B cell (primary cell): Measurements from ENCODE around the gene STMN3. TPM values are rescaled to one million over a fixed set of nuclear protein-coding genes. Genes with fewer than 3 reads are reported as not detected.

Source experiments
- ATAC-seq: fragments of 200-7000 bp; cut with Tn5 transposase; one replicate; pipeline ENCODE4 v1.10.0; 2021; ENCODE audit warnings: low read depth, mild to moderate bottlenecking, moderate number of reproducible peaks, moderate library complexity
- CTCF ChIA-PET: fragments of 350-600 bp; sonication (Branson Sonifier 250); formaldehyde crosslinking; loops from one replicate; lab custom pipeline; 2021; ENCODE audit warnings: antibody characterized with exemption, inconsistent platforms; lab: Charles Lee
- POLR2A ChIA-PET: fragments of 350-600 bp; sonication (Branson Sonifier 250); formaldehyde crosslinking; loops from one replicate; lab custom pipeline; 2021; ENCODE audit warnings: antibody characterized with exemption; lab: Charles Lee
- DNase-seq: peaks from one replicate; pipeline ENCODE4 v3.0.0; 2013
- H2AFZ ChIP-seq: 2 replicates; pipeline ENCODE4 v1.6.1; 2012; ENCODE audit warnings: mild to moderate bottlenecking, low read depth, low read length; ENCODE audit not compliant: insufficient read depth, poor library complexity, severe bottlenecking
- H3K27ac ChIP-seq, 2 donors: 1 replicate in 1 of 2; 2 replicates in 1 of 2; pipeline ENCODE4 v1.5.1; 2012 to 2013; ENCODE audit warnings: low read length in 2 of 2, mild to moderate bottlenecking in 2 of 2, moderate library complexity in 1 of 2
- H3K27me3 ChIP-seq, 4 experiments: fragments of 200-600 bp in 1 of 4; sonication (generic) in 1 of 4; replicated peaks in 1 of 4; 1 replicate in 2 of 4; 2 replicates in 2 of 4; pipeline versions ENCODE4 v1.6.1 to v1.7.0; 2013 to 2016; ENCODE audit warnings: low read length in 3 of 4, mild to moderate bottlenecking in 2 of 4, mixed read lengths in 1 of 4, moderate library complexity in 1 of 4; ENCODE audit not compliant: insufficient read depth in 4 of 4, control insufficient read depth in 3 of 4; ENCODE audit errors: control extremely low read depth in 1 of 4
- H3K36me3 ChIP-seq, 2 experiments: replicated peaks in 1 of 2; 1 replicate in 1 of 2; 2 replicates in 1 of 2; pipeline versions ENCODE4 v1.6.1 to v1.7.1; 2013; ENCODE audit warnings: low read length in 1 of 2; ENCODE audit not compliant: insufficient read depth in 2 of 2, control insufficient read depth in 1 of 2; ENCODE audit errors: control extremely low read depth in 1 of 2, extremely low read depth in 1 of 2
- H3K4me1 ChIP-seq, 2 donors: fragments of 200-600 bp in 1 of 2; sonication (generic) in 1 of 2; 1 replicate in 1 of 2; 2 replicates in 1 of 2; pipeline versions ENCODE4 v1.5.1 to v1.6.1; 2013 to 2017; ENCODE audit warnings: low read length in 2 of 2; ENCODE audit not compliant: control insufficient read depth in 2 of 2, insufficient read depth in 2 of 2
- H3K4me2 ChIP-seq: replicated peaks from 2 replicates; pipeline ENCODE3; 2012; ENCODE audit warnings: mild to moderate bottlenecking, low read depth, low read length; ENCODE audit not compliant: poor library complexity, severe bottlenecking
- H3K4me3 ChIP-seq, 5 experiments: fragments of 200-600 bp in 1 of 5; sonication (generic) in 1 of 5; 1 replicate in 3 of 5; 2 replicates in 2 of 5; pipeline versions ENCODE4 v1.5.1 to v1.7.0; 2011 to 2016; ENCODE audit warnings: low read length in 4 of 5, mild to moderate bottlenecking in 4 of 5, low read depth in 2 of 5, control low read depth in 1 of 5, moderate library complexity in 1 of 5; ENCODE audit not compliant: insufficient read depth in 1 of 5; ENCODE audit errors: control extremely low read depth in 1 of 5, extremely low read depth in 1 of 5
- H3K79me2 ChIP-seq: fragments of 200-600 bp; sonication (generic); one replicate; pipeline ENCODE4 v1.6.0; 2016; ENCODE audit warnings: low read length; ENCODE audit not compliant: control insufficient read depth, insufficient read depth
- H3K9ac ChIP-seq: fragments of 200-600 bp; sonication (generic); 2 replicates; pipeline ENCODE4 v1.6.1; 2017; ENCODE audit warnings: mild to moderate bottlenecking, low read length, moderate library complexity
- H3K9me3 ChIP-seq, 3 donors: one replicate each; pipeline versions ENCODE4 v1.6.1 to v1.7.1; 2013; ENCODE audit warnings: low read length in 2 of 3; ENCODE audit not compliant: control insufficient read depth in 2 of 3, insufficient read depth in 1 of 3; ENCODE audit errors: control extremely low read depth in 1 of 3
- H4K20me1 ChIP-seq: 2 replicates; pipeline ENCODE4 v1.6.0; 2012; ENCODE audit warnings: mild to moderate bottlenecking, low read length; ENCODE audit not compliant: insufficient read depth, control insufficient read depth, poor library complexity, severe bottlenecking
- H3K27ac Mint-ChIP-seq: one replicate; pipeline ENCODE4 v1.8.0; 2021; ENCODE audit warnings: mixed read lengths
- H3K27me3 Mint-ChIP-seq: one replicate; pipeline ENCODE4 v1.8.0; 2021; ENCODE audit warnings: mixed read lengths
- H3K4me1 Mint-ChIP-seq: one replicate; pipeline ENCODE4 v1.8.0; 2021; ENCODE audit warnings: mixed read lengths
- H3K4me3 Mint-ChIP-seq: one replicate; pipeline ENCODE4 v1.8.0; 2021; ENCODE audit warnings: mixed read lengths
- H3K9me3 Mint-ChIP-seq: one replicate; pipeline ENCODE4 v1.8.0; 2022; ENCODE audit warnings: mixed read lengths; ENCODE audit not compliant: insufficient read depth
- CTCF ChIP-seq: fragments of 200-600 bp; IDR thresholded peaks from one replicate; pipeline ENCODE4 v1.8.0; 2022; ENCODE audit warnings: antibody characterized with exemption, mild to moderate bottlenecking
- EZH2 ChIP-seq: IDR thresholded peaks from 2 replicates; pipeline ENCODE4 v1.6.1; 2012; ENCODE audit warnings: borderline replicate concordance, low read depth, mild to moderate bottlenecking, moderate library complexity, low read length; ENCODE audit not compliant: insufficient read depth, poor library complexity, severe bottlenecking
- WGBS: methylation state at CpG from one replicate; pipeline ENCODE4 v1.1.5; 2013; ENCODE audit warnings: missing lambda C conversion rate; ENCODE audit not compliant: insufficient coverage; 5-methylcytosine and 5-hydroxymethylcytosine counted together
- intact Hi-C: fragments of 100-400 bp; cut with micrococcal nuclease; formaldehyde crosslinking; loops from one replicate; pipeline ENCODE4 v1.10.0; 2022
- polyA plus RNA-seq: library from polyadenylated mRNA; depleted of rRNA; stranded (reverse); fragments of >200 nt; gene quantifications from 2 replicates; pipeline ENCODE4 v1.2.3, GENCODE V29; 2012
- total RNA-seq, 2 donors: library from RNA; stranded (reverse); fragments of 120-200 nt in 1 of 2; gene quantifications; 1 replicate in 1 of 2; 2 replicates in 1 of 2; pipeline versions ENCODE4 v1.2.3 to v1.2.4, GENCODE V29; 2013 to 2022

STMN3 gene
- total and polyA plus RNA-seq, 2 donors (not counting 1 experiment from before 2014, with no cell fraction given), result 35.0 to 59.4 TPM

- no peak for ATAC-seq
- TF ChIP-seq EZH2 (no peak), CTCF (no peak)
- DNase-seq, result no peak
- peaks cover 0 to 9% (median 0%) of the 10 kb centered on the region in 3 donors for H3K9me3 ChIP-seq
- H4K20me1 ChIP-seq, result peaks cover 8% of the 10 kb centered on the region
- Mint-ChIP-seq H3K4me3 (no peak overlapping the region), H3K27me3 (no peaks in the 10 kb centered on the region), H3K9me3 (no peaks in the 10 kb centered on the region), H3K4me1 (peaks cover 6% of the 10 kb centered on the region), H3K27ac (no peak overlapping the region)
- peaks cover 2 to 61% of the 10 kb centered on the region in 2 experiments for H3K36me3 ChIP-seq
- intact Hi-C loops, result no loop called here
- H3K79me2 ChIP-seq, result peaks cover 6% of the 10 kb centered on the region
- ChIA-PET POLR2A (interaction anchor here (0.6 kb wide), 3 partner anchors 24 to 311 kb away, joined by 3 to 5 read pairs (median 3); partner anchors contain the start of gene HELZ2), CTCF (interaction anchor here (1.0 kb wide), 1 partner anchor 45 kb away, joined by 3 read pairs; no protein-coding TSS in a partner anchor)
- H3K27ac ChIP-seq, result no peak overlapping the region
- H3K9ac ChIP-seq, result no peak overlapping the region
- WGBS, result 95% methylated on average over 23 of the region's 23 CpGs
- H3K27me3 ChIP-seq, result no peaks in the 10 kb centered on the region
- H3K4me1 ChIP-seq, result peaks cover 0 to 8% of the 10 kb centered on the region in 2 donors
- H2AFZ ChIP-seq, result no peak overlapping the region
- H3K4me3 ChIP-seq, result no peak overlapping the region
- no peak overlapping the region for H3K4me2 ChIP-seq
Observed at GRCh38 chr20:63597651-63598478, 55.4 kb downstream of the STMN3 start.

GRCh38 chr20:63596423-63596822 lies 56.8 kb downstream of the STMN3 start:
- DNase-seq, result no peak
- WGBS, result 100% methylated on average over 5 of the region's 6 CpGs
- ChIA-PET CTCF (no interaction called here), POLR2A (no interaction called here)
- peaks cover 6% of the 10 kb centered on the region for H3K79me2 ChIP-seq
- no peak overlapping the region for H3K4me2 ChIP-seq
- H2AFZ ChIP-seq, result no peak overlapping the region
- H3K4me3 ChIP-seq, result no peak overlapping the region
- H3K27ac ChIP-seq, result no peak overlapping the region
- H4K20me1 ChIP-seq, result peaks cover 8% of the 10 kb centered on the region
- intact Hi-C loops, result no loop called here
- peaks cover 0 to 60% of the 10 kb centered on the region in 2 experiments for H3K36me3 ChIP-seq
- Mint-ChIP-seq H3K27ac (no peak overlapping the region), H3K4me3 (no peak overlapping the region), H3K27me3 (no peaks in the 10 kb centered on the region), H3K4me1 (no peaks in the 10 kb centered on the region), H3K9me3 (no peaks in the 10 kb centered on the region)
- H3K27me3 ChIP-seq, result no peaks in the 10 kb centered on the region
- peaks cover 0 to under 1% (median 0%) of the 10 kb centered on the region in 3 donors for H3K9me3 ChIP-seq
- TF ChIP-seq EZH2, result no peak
- TF ChIP-seq CTCF, result no peak
- H3K9ac ChIP-seq, result no peak overlapping the region
- ATAC-seq, result no peak
- H3K4me1 ChIP-seq, result no peaks in the 10 kb centered on the region
